NT2/D1 (cell line): ENCODE measurements around the gene LDLRAD3.

Source experiments
- DNase-seq: peaks from one replicate; pipeline ENCODE4 v3.0.0-alpha.2; 2011; ENCODE audit warnings: low read depth, low spot score
- H3K27me3 ChIP-seq: 2 replicates; pipeline ENCODE4 v1.6.0; 2011; ENCODE audit warnings: mild to moderate bottlenecking; ENCODE audit not compliant: insufficient read length, insufficient read depth
- H3K36me3 ChIP-seq: 2 replicates; pipeline ENCODE4 v1.6.1; 2011; ENCODE audit warnings: mild to moderate bottlenecking, low read length, mixed read lengths; ENCODE audit not compliant: insufficient read depth, insufficient read length
- H3K4me1 ChIP-seq: 2 replicates; pipeline ENCODE4 v1.5.1; 2011; ENCODE audit not compliant: insufficient read depth, insufficient read length
- H3K4me3 ChIP-seq: 2 replicates; pipeline ENCODE4 v1.5.1; 2011; ENCODE audit warnings: low read depth; ENCODE audit not compliant: insufficient read length
- H3K9ac ChIP-seq: 2 replicates; pipeline ENCODE4 v1.6.0; 2011; ENCODE audit warnings: low read depth; ENCODE audit not compliant: insufficient read length
- H3K9me3 ChIP-seq: 2 replicates; pipeline ENCODE4 v1.5.1; 2011; ENCODE audit warnings: mild to moderate bottlenecking, low read length; ENCODE audit not compliant: insufficient read depth
- SUZ12 ChIP-seq: IDR thresholded peaks from 2 replicates; pipeline ENCODE4 v1.6.1; 2011; ENCODE audit not compliant: insufficient read length, insufficient read depth; ENCODE audit errors: extremely low read depth
- YY1 ChIP-seq: IDR thresholded peaks from 2 replicates; pipeline ENCODE4 v1.6.1; 2011; ENCODE audit not compliant: insufficient read length, insufficient read depth
- ZNF274 ChIP-seq: IDR thresholded peaks from 2 replicates; pipeline ENCODE4 v1.6.1; 2011; ENCODE audit warnings: mild to moderate bottlenecking, low read depth, low read length

The LDLRAD3 gene

GRCh38 chr11:36092314-36093030, 148.6 kb downstream of the LDLRAD3 start:
- no peak overlapping the region for H3K4me3 ChIP-seq
- peaks cover 31% of the 10 kb centered on the region for H3K9me3 ChIP-seq
- no peaks in the 10 kb centered on the region for H3K27me3 ChIP-seq
- TF ChIP-seq ZNF274 (no peak), YY1 (no peak), SUZ12 (no peak)
- DNase-seq = peak; percentile 96
- H3K36me3 ChIP-seq = peaks cover 5% of the 10 kb centered on the region
- peak overlapping the region; percentile 32 for H3K9ac ChIP-seq
- H3K4me1 ChIP-seq = no peaks in the 10 kb centered on the region

- Histone ChIP-seq H3K9ac (no peak overlapping the region), H3K4me1 (no peaks in the 10 kb centered on the region), H3K36me3 (peaks cover 5% of the 10 kb centered on the region), H3K4me3 (no peak overlapping the region), H3K9me3 (peaks cover 31% of the 10 kb centered on the region), H3K27me3 (no peaks in the 10 kb centered on the region)
- DNase-seq = no peak
- TF ChIP-seq ZNF274 (no peak), SUZ12 (no peak), YY1 (no peak)
Measured at GRCh38 chr11:36093548-36093947, 149.7 kb downstream of the LDLRAD3 start.

GRCh38 chr11:36094164-36094563, 150.3 kb downstream of the LDLRAD3 start:
- no peak for TF ChIP-seq ZNF274
- no peak for TF ChIP-seq SUZ12
- TF ChIP-seq YY1 = no peak
- H3K27me3 ChIP-seq = no peaks in the 10 kb centered on the region
- peaks cover 5% of the 10 kb centered on the region for H3K36me3 ChIP-seq
- no peaks in the 10 kb centered on the region for H3K4me1 ChIP-seq
- H3K4me3 ChIP-seq = no peak overlapping the region
- H3K9me3 ChIP-seq = peaks cover 31% of the 10 kb centered on the region
- no peak for DNase-seq
- H3K9ac ChIP-seq = no peak overlapping the region

DNA sequence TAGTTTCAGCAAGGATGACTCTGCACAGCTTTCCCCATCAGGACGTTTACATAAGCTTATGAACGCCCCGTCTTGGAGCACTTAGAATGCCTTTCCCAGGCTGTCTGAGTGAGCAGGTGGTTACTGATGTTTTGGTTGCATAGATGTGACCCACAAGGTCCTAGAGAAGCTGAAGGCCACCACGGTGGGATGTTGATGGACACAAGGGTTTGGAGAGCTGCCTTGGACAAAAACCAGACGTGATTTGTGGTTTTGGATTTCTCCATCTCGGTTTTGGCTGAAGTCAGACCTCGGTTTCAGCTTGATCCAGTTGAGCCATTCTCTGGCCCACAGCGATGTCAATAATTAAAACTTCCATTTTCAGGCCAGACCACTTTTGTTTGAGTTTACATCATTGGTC, 151.9 kb downstream of the LDLRAD3 start:
- Histone ChIP-seq H3K4me1 (no peaks in the 10 kb centered on the region), H3K27me3 (no peaks in the 10 kb centered on the region), H3K4me3 (no peak overlapping the region), H3K9ac (no peak overlapping the region), H3K9me3 (peaks cover 31% of the 10 kb centered on the region), H3K36me3 (peaks cover 11% of the 10 kb centered on the region)
- TF ChIP-seq SUZ12 (no peak), ZNF274 (no peak), YY1 (no peak)
- no peak for DNase-seq

- H3K9ac ChIP-seq = no peak overlapping the region
- no peaks in the 10 kb centered on the region for H3K4me1 ChIP-seq
- DNase-seq = no peak
- H3K4me3 ChIP-seq = no peak overlapping the region
- H3K36me3 ChIP-seq = peaks cover 14% of the 10 kb centered on the region
- no peaks in the 10 kb centered on the region for H3K27me3 ChIP-seq
- peaks cover 31% of the 10 kb centered on the region for H3K9me3 ChIP-seq
- TF ChIP-seq SUZ12 (no peak), YY1 (no peak), ZNF274 (no peak)
Measured at GRCh38 chr11:36097219-36097650, 153.4 kb downstream of the LDLRAD3 start.

DNA sequence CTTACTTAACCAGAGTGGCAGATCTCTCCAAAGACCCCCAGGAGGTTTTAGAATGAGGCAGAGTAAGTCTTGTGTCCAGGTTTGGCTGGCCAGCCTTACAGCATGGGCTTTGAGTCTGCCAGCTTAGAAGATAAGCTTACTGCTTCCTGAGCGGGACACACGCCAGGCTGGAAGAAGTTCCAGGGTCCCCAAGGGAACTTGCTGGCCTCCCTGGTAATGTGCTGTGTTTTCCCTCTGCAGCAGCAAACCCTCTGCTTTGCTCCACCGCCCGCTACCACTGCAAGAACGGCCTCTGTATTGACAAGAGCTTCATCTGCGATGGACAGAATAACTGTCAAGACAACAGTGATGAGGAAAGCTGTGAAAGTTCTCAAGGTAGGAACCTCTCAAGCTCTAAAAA, 154.2 kb downstream of the LDLRAD3 start:
- Histone ChIP-seq H3K9me3 (peaks cover 30% of the 10 kb centered on the region), H3K4me1 (no peaks in the 10 kb centered on the region), H3K36me3 (peaks cover 14% of the 10 kb centered on the region), H3K4me3 (no peak overlapping the region), H3K27me3 (no peaks in the 10 kb centered on the region), H3K9ac (no peak overlapping the region)
- no peak for DNase-seq
- no peak for TF ChIP-seq SUZ12
- TF ChIP-seq ZNF274 = no peak
- no peak for TF ChIP-seq YY1

DNA sequence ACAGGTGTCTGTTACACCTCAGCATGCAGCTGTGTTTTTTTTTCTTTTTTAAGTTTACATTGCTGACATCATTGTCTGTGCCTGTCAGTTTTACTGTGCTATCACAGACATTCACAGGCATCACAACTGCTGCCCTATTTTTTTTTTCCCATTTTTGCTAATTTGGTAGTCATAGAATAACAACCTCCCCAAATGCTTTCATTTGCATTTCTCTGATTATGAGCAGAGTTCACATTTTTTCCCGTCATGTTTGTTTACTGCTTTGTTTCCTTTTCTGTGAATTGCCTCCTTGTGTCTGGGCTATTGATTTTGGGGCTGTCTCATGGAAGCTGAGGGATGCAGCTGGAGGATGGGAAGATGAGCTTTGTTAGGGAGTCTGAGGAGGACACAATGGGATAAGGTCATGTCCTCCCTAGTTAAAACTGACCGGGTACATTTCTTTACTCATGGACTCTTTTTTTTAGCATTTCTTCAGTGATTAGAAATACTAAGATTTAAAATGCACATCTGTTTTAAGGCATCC, 155.1 kb downstream of the LDLRAD3 start:
- no peak for DNase-seq
- peaks cover 23% of the 10 kb centered on the region for H3K9me3 ChIP-seq
- no peak overlapping the region for H3K9ac ChIP-seq
- H3K4me1 ChIP-seq = no peaks in the 10 kb centered on the region
- no peaks in the 10 kb centered on the region for H3K27me3 ChIP-seq
- H3K4me3 ChIP-seq = no peak overlapping the region
- TF ChIP-seq ZNF274 (no peak), SUZ12 (no peak), YY1 (no peak)
- H3K36me3 ChIP-seq = peaks cover 14% of the 10 kb centered on the region

DNA sequence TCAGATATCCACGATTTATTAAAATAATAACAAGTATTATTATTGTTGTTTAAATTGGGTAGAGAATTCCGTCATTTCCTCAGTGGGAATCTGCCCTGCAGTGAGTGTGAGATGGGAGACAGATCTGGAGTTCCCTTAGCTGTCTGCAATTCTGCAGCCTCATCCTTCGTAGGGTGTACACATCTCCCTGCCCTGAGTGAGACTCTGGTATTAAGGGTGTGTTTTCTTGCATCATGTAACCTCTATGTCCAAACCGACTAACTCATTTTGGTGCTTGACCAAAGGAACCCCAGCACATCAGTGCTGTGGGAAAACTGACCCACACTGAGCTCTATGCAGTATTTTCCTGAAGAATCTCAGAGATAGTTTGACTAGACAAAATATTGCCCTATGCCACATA, 157.6 kb downstream of the LDLRAD3 start:
- no peak for DNase-seq
- Histone ChIP-seq H3K9ac (no peak overlapping the region), H3K4me1 (peaks cover 5% of the 10 kb centered on the region), H3K4me3 (no peak overlapping the region), H3K9me3 (peaks cover 15% of the 10 kb centered on the region; the same call in 1 of the 2 replicates), H3K27me3 (no peaks in the 10 kb centered on the region), H3K36me3 (peaks cover 15% of the 10 kb centered on the region)
- TF ChIP-seq SUZ12 (no peak), ZNF274 (no peak), YY1 (no peak)
